ENCODE measurements around the gene NPRL2. TPM values are rescaled to one million over a fixed set of nuclear protein-coding genes. Genes with fewer than 3 reads are reported as not detected.

Gene NPRL2
- total and polyA plus RNA-seq, 2 experiments from 2014 or later: 17.9 to 28.9 TPM

DNA sequence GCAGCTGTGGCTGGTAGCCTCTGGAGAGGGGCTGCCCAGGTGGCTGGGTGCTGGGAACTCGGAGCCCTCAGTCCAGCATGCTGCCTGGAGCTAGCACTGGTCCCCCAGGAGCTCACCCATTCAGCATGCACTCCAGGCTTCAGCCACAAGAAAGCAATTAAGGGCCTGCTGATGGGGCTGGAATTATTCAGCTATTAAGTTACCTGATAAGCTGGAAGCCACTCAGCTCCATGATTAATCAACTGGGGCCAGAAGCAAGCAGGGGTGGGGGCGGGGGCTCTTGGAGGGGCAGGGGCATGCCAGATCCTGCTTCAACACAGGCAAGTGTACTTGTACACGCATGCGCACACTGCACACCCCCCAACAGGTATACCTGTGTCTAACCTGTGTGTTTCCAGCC, 30.8 kb upstream of the NPRL2 start:
- Histone ChIP-seq H4K20me1 (ENCODE audit: insufficient read depth) (no peaks in the 10 kb centered on the region), H2AFZ (no peak overlapping the region), H3K4me3 (no peak overlapping the region), H3K9me3 (ENCODE audit: low read depth) (no peaks in the 10 kb centered on the region), H3K79me2 (ENCODE audit: insufficient read depth) (no peaks in the 10 kb centered on the region), H3K9me2 (ENCODE audit: insufficient read depth) (no peaks in the 10 kb centered on the region), H3K36me3 (ENCODE audit: low read depth) (no peaks in the 10 kb centered on the region), H3K4me1 (ENCODE audit: insufficient read depth) (no peaks in the 10 kb centered on the region), H3K27me3 (replicated peaks; ENCODE audit: insufficient read depth) (peaks cover 6% of the 10 kb centered on the region), H3F3A (ENCODE audit: insufficient read depth) (no peaks in the 10 kb centered on the region), H3K9ac (no peak overlapping the region), H3K27ac (no peak overlapping the region), H3K4me2 (ENCODE audit: unreplicated experiment) (no peak overlapping the region)
- 26 to 34% methylated on average over 4 of the region's 4 CpGs for WGBS, 2 experiments (ENCODE audit: low coverage in 1 of 2, low lambda C conversion rate in 2 of 2, missing lambda C conversion rate in 2 of 2)
- DNase-seq: no peak
- TF ChIP-seq EZH2 (IDR thresholded peaks at IDR 0.05; ENCODE audit: insufficient read depth, poor library complexity, severe bottlenecking) (no peak), EZH2phosphoT487 (IDR thresholded peaks at IDR 0.05; ENCODE audit: insufficient read depth, low read depth) (no peak)
- in situ Hi-C loops (cut with MboI): no loop called here

DNA sequence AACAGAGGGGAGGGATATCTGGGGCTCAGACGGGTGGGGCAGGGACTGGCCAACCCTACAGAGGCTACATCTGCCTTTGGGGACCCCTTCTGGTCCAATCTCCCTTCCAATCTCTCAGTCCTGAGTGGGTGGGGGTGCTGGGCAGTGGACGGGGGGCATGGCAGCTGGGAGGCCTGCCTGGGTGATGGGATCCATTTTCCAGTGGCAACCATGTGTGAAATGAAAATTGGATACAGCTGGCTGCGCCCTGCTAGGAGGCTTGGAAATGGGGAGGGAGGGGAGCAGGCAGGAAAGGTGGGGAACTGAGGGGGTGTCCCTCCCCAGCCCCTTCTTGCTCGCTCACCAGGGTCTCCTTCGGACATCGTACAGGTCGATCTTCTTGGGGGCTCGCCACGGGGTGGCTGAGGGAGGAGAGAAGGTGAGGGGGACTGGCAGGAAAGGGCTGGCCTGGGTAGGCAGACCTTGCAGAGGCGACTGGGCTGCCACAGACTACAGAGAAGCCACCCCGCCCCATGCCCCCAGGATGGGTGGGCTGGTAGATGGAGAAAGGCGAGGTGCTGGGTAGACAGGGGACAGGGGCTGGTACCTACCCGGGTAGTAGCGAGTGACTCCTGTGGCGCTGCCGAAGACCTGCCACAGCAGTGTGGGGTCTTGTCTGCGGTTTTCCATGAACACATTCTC, 30.0 kb upstream of the NPRL2 start:
- no peaks in the 10 kb centered on the region for H3F3A ChIP-seq (ENCODE audit: insufficient read depth)
- H4K20me1 ChIP-seq (ENCODE audit: insufficient read depth): no peaks in the 10 kb centered on the region
- H3K4me1 ChIP-seq (ENCODE audit: insufficient read depth): no peaks in the 10 kb centered on the region
- no peaks in the 10 kb centered on the region for H3K9me3 ChIP-seq (ENCODE audit: low read depth)
- no peaks in the 10 kb centered on the region for H3K79me2 ChIP-seq (ENCODE audit: insufficient read depth)
- TF ChIP-seq EZH2phosphoT487 (IDR thresholded peaks at IDR 0.05; ENCODE audit: insufficient read depth, low read depth): no peak
- H3K4me2 ChIP-seq (ENCODE audit: unreplicated experiment): no peak overlapping the region
- no peaks in the 10 kb centered on the region for H3K36me3 ChIP-seq (ENCODE audit: low read depth)
- H3K4me3 ChIP-seq: no peak overlapping the region
- WGBS, 2 experiments (ENCODE audit: low coverage in 1 of 2, low lambda C conversion rate in 2 of 2, missing lambda C conversion rate in 2 of 2): 57 to 65% methylated on average over 12 to 17 of the region's 17 CpGs
- no peak overlapping the region for H3K27ac ChIP-seq
- no peak overlapping the region for H2AFZ ChIP-seq
- no peak for DNase-seq
- no peak overlapping the region for H3K9ac ChIP-seq
- H3K27me3 ChIP-seq (replicated peaks; ENCODE audit: insufficient read depth): peaks cover 6% of the 10 kb centered on the region
- in situ Hi-C loops (cut with MboI): no loop called here
- no peaks in the 10 kb centered on the region for H3K9me2 ChIP-seq (ENCODE audit: insufficient read depth)

DNA sequence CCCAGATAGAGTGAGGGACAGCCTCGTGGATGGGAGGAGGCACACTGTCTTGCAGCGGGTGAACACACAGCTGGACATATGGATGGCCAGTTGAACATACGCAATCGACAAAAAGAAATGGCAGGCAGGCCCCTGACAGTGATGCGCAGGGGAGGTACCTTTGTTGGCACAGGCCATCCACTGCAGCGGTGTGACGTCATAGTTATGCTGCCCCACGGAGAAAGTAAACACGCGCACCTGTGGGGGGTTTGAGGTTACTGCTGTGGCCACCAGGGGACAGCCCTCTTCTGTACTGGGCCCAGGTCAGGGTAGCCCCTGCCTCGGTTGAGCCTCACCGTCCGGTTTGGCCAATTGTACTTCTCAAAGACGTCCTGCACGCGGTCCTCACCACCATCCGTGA, 28.2 kb upstream of the NPRL2 start:
- in situ Hi-C loops (cut with MboI): no loop called here
- H3K27me3 ChIP-seq (replicated peaks; ENCODE audit: insufficient read depth): no peaks in the 10 kb centered on the region
- no peaks in the 10 kb centered on the region for H3K9me2 ChIP-seq (ENCODE audit: insufficient read depth)
- no peaks in the 10 kb centered on the region for H3F3A ChIP-seq (ENCODE audit: insufficient read depth)
- H3K9ac ChIP-seq: no peak overlapping the region
- H4K20me1 ChIP-seq (ENCODE audit: insufficient read depth): no peaks in the 10 kb centered on the region
- no peak overlapping the region for H3K27ac ChIP-seq
- H2AFZ ChIP-seq: no peak overlapping the region
- no peak for DNase-seq
- H3K79me2 ChIP-seq (ENCODE audit: insufficient read depth): no peaks in the 10 kb centered on the region
- H3K4me3 ChIP-seq: no peak overlapping the region
- 89 to 91% methylated on average over 17 of the region's 17 CpGs for WGBS, 2 experiments (ENCODE audit: low coverage in 1 of 2, low lambda C conversion rate in 2 of 2, missing lambda C conversion rate in 2 of 2)
- no peaks in the 10 kb centered on the region for H3K9me3 ChIP-seq (ENCODE audit: low read depth)
- H3K36me3 ChIP-seq (ENCODE audit: low read depth): no peaks in the 10 kb centered on the region
- no peaks in the 10 kb centered on the region for H3K4me1 ChIP-seq (ENCODE audit: insufficient read depth)
- TF ChIP-seq EZH2phosphoT487 (IDR thresholded peaks at IDR 0.05; ENCODE audit: insufficient read depth, low read depth) (no peak), EZH2 (IDR thresholded peaks at IDR 0.05; ENCODE audit: insufficient read depth, poor library complexity, severe bottlenecking) (no peak)
- H3K4me2 ChIP-seq (ENCODE audit: unreplicated experiment): no peak overlapping the region

GRCh38 chr3:50378024-50378423, 27.4 kb upstream of the NPRL2 start:
- no peaks in the 10 kb centered on the region for H4K20me1 ChIP-seq (ENCODE audit: insufficient read depth)
- H2AFZ ChIP-seq: no peak overlapping the region
- no peaks in the 10 kb centered on the region for H3K36me3 ChIP-seq (ENCODE audit: low read depth)
- H3K27ac ChIP-seq: no peak overlapping the region
- H3K79me2 ChIP-seq (ENCODE audit: insufficient read depth): no peaks in the 10 kb centered on the region
- 53 to 54% methylated on average over 6 of the region's 6 CpGs for WGBS, 2 experiments (ENCODE audit: low coverage in 1 of 2, low lambda C conversion rate in 2 of 2, missing lambda C conversion rate in 2 of 2)
- no peaks in the 10 kb centered on the region for H3K27me3 ChIP-seq (replicated peaks; ENCODE audit: insufficient read depth)
- H3K4me2 ChIP-seq (ENCODE audit: unreplicated experiment): no peak overlapping the region
- no peaks in the 10 kb centered on the region for H3K9me3 ChIP-seq (ENCODE audit: low read depth)
- H3K4me3 ChIP-seq: no peak overlapping the region
- DNase-seq: no peak
- H3K9me2 ChIP-seq (ENCODE audit: insufficient read depth): no peaks in the 10 kb centered on the region
- TF ChIP-seq EZH2phosphoT487 (IDR thresholded peaks at IDR 0.05; ENCODE audit: insufficient read depth, low read depth): no peak
- TF ChIP-seq EZH2 (IDR thresholded peaks at IDR 0.05; ENCODE audit: insufficient read depth, poor library complexity, severe bottlenecking): no peak
- in situ Hi-C loops (cut with MboI): no loop called here
- no peaks in the 10 kb centered on the region for H3F3A ChIP-seq (ENCODE audit: insufficient read depth)
- H3K9ac ChIP-seq: no peak overlapping the region
- H3K4me1 ChIP-seq (ENCODE audit: insufficient read depth): no peaks in the 10 kb centered on the region
